GM23248 (cell line): Measurements from ENCODE around the gene DAPK1.

ENCODE experiments used
- EZH2 ChIP-seq: fragments of 200-600 bp; sonication (generic); IDR thresholded peaks from 2 replicates; pipeline ENCODE4 v1.6.1; 2018; ENCODE audit warnings: antibody characterized with exemption, mild to moderate bottlenecking; ENCODE audit not compliant: insufficient read depth, poor library complexity, severe bottlenecking
- EZH2phosphoT487 ChIP-seq: fragments of 200-600 bp; sonication (generic); IDR thresholded peaks from 2 replicates; pipeline ENCODE4 v1.6.1; 2018; ENCODE audit warnings: antibody characterized with exemption, moderate library complexity, mild to moderate bottlenecking, low read depth; ENCODE audit not compliant: insufficient read depth

- TF ChIP-seq EZH2 (no peak), EZH2phosphoT487 (no peak)
Measured at GRCh38 chr9:87567571-87567970, 69.9 kb downstream of the DAPK1 start.
